Activated CD8-positive, alpha-beta memory T cell treated with anti-CD3 and anti-CD28 coated beads, Interleukin-2, amount 50 U/mL, for 48 hours (primary cell): ENCODE data around the gene MRGPRD.
"Not testable (repeated sequence)": the region's sequence is repeated elsewhere in the genome, so short reads cannot be mapped to it uniquely, and the experiment has no call there.

Experiments used
- DNase-seq: peaks from one replicate; pipeline ENCODE4 v3.0.0-alpha.2; 2020

MRGPRD gene

DNA sequence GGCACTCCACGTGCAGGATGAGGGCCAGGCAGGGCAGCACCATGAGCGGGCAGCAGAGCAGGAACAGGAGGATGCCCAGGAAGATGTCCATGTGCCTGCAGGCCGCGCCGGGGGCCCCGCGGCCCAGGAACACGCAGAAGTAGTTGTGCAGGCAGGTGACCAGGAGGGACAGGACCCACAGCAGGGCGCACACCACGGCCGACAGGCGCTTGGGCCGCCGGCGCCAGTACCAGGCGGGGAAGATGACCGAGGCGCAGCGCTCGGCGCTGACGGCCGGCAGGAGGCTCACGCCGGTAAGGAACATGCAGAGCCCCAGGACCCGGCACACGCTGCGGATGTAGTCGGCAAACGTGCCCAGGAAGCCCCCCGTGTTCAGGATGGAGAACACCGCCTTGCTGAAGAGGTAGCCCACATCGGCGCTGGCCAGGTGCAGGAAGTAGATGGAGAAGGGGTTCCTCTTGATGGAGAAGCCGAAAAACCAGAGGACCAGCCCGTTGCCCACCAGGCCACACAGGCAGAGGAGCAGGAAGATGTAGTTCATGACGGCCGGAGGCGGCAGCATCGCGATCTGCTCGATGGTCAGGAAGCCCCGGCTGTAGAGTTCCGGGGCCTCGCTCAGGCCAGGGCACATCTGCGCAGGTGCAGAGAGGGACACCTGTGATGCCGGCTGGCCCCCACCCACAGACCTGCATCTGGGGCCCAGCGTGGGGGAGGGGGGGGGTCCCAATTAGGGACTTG is 25.0 kb upstream of the MRGPRD start:
- no peak for DNase-seq

DNA sequence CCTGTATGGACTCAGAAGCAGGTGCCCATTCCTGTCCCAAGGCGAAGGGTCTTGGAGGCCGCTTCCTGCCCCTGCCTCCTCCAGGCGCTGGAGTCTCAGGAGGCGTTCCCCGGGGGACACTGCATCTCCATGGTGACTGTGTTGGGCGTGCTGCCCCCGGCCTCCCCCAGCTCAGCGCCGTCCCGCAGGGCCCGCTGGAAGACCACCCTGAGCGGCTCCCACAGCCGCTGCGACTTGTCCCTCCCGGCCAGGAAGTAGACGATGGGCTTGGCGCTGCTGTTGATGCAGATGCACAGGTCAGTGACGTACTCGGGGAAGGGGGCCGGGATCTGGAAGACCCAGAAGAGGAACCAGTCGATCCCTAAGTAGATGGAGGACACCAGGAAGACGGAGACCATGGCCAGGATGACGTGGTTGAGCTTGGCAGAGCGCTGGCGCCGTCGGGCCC is 24.4 kb upstream of the MRGPRD start:
- DNase-seq: no peak

DNA sequence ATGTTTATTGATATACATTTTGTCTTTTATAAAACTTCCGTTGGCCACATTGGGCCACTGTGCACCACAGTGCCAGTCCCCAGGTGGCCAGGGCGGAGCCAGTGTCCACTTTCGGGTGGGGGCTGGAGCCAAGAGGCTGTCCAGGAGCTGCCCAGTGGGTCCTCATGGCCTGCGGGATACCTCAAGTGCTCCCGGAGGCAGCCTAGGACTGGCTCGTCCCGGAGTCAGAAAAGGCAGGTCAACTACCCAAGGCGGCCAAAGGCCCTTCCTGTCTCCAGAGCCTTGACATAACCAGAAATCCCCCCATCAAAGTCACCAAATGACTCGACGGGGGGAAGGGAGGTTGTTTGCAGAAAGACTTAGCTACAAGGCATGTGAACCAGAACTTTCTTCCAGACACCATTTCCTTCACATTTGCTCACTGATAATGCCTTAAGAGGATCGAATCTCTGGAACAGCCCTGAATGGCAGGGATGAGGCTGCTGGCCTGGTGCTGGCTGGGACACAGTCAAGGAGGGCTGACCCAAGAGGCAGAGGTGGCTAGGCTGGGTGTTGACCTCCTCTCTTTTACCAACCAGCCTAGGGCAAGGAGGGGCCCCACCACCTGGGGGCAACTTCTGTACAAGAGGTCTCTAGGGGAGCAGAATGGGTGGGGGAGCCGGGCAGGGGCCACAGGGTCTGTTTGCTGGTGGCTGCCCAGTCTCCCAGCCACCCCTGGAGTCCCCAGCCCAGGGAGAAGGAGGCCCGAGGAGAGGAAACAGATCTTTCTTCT is 23.8 kb upstream of the MRGPRD start:
- no peak for DNase-seq

DNA sequence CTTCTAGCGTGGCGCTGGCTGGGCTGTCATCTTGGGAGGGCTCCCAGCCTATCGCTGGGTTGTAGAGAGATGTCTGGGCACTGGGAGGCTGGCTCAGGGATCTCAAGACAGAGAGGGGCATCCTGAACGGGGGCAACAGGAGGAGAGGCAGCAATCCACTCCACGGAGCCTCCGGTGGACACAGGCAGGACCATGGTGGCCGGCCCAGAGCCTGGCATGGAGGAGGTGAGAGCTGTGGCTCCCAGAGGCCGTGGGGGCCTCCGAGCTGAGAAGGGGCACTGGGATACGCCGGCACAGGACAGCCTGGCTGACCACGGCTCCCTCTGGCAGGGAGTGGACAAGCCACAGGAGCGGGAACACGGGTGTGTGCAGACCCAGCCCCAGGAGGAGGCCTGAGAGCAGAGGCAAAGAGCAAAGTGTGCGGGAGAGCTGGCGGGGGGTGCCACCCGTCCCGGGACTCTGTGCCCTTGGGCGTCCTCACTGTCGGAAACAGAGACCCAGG is 23.1 kb upstream of the MRGPRD start:
- no peak for DNase-seq

DNA sequence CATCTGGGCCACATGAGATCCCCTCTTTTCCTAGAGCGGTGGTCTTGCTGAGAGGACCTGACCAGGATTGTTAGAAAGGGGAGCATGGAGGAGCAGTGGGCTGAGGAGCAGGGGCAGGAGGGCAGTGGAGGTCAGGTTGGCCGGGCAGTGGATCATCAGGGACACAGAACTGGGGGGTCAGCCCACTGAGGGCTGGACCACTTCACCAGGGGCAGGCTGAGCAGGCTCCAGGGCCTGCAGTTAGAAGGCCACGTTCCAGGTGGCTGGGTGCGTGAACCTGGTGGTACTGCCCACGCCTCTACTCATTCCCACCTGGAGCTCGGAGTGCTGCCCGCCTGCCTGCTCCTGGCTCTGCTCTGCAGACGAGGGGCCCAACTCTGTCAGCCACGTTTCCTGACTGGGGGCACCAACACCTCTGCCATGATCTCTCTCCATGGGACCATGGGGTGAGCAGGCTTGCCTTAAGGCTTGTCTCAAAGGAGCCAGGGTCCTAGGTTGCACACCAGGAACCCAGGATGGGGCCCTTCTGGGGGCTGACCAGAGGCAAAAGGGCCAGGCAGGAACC is 22.6 kb upstream of the MRGPRD start:
- DNase-seq: no peak

DNA sequence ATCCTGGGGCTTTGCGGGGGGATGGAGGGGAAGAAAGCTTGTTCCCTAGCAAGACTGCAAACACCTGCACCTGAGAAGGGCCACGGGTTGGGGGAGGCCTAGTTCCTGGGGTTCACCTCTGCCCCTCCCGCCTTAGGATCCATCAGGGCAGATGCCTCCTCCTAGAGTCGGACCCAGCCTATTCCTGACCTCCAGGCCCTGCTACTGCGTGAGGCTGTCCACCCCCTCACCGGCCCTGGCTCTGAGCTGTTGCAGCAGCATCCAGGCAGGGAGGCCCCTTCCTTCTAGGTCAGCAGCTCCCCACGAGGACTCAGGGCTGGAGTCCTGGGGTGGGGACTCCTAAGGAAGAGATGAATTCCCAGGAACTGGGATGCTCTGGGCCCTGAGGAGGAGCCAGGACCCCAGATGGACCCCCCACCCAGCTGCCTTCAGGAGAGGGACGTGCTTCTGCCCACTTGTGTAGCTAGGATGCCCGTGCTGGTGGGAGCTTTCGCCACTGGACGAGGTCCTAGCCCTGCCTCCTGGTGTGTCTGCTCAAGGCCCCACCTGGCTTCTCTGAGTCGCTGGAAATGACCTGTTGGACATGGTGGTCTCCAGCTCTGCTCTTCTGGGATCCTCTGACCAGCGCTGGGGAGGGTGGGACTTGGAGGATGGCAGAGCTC is 21.9 kb upstream of the MRGPRD start:
- DNase-seq: no peak

DNA sequence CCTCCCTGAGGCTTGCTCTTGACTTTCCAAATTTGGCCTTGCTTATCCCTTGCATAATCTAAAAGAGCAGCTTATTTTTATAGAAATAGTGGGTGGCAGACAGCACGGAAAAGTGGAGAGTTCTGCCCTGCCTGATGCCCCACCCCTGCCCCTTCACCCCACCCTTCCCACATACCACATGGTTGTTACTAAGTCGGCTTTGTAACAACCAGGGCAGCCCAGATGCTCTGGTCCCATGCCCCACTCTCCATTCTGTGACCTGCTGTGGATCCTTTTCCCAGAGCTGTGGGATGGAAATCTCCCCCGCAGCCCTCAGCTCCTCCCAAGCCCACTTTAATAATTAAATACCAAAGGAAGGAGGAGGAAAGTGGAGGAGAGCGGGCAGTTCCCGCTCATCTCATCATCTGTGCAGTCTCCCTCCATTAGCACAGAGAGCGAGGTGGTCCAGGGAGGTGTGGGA is 21.4 kb upstream of the MRGPRD start:
- DNase-seq: no peak

DNA sequence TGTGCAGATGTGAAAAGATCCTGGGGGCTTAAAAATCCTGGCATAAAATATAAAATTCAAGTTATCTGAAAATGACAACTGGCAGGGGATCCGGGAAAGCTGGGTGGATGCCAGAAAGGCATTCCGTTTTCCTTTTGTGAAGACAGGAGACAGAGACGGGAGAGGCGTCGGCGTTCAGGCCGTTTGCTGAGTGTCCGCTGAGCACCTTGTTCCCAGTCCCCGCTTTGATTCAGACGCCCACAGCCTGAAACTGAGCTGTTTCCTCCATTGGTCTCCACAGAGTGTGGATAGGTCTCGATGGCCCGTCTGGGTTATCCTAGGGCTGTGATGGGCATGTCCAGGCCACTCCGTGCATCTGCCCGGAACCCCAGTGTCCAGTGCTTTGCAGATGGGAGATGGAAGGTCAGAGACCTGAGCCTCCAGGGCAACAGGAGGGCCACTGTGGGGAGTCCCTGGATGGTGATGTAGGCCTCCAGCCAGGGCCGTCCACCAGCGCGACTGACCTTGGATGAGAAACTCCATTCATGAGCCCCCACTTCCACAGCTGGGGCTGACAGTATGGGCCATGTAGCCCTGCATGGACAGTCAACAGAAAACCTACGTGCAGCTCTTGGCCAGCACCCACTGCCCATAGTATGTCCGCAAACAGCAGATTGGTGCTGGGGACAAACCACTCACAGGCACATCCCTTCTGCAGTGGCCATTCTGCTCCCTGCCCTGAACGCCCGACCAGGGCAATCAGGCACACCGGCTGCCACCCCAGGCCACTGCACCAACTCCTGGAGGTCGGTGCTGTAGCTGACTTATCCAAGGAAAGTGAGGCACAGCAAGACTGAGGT is 20.7 kb upstream of the MRGPRD start:
- DNase-seq: no peak

DNA sequence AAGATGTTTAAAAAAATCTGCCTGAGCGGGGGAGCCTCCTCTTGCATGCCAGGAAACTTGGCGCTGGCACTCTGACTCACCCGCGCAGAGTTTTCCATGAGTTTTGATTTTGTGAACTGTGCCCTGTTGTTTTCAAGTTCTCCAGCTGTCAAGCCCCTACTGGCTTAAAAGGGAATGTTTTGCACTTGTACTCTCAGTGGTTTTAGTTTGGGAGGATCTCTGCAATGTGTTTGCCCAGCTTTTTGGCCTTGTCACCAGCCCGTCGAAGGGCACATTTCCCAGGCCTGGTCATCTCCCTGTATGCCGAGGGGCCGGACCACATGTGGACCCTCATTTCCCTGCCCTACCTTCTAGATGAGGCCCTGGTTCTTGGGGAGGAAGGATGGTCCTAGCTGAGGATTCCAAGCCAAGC is 20.1 kb upstream of the MRGPRD start:
- DNase-seq: no peak

DNA sequence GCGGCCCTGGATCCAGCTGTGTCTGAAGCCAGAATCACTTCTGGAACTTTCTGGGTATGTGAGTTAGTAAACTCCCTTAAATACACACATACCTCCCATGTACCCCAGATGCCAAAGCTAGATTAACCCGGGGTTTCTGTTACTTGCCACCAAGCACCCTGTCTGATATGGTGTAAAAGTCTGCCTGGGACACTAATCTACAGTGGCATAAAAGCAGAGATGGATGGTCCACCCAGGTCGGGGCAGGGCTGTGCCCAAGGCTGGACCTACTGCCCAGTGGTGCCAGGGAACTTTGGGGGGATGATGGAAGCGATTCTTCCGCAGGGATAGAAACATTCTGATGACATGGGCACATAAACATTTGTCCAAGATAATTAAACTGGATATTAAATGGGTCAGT is 19.6 kb upstream of the MRGPRD start:
- no peak for DNase-seq

DNA sequence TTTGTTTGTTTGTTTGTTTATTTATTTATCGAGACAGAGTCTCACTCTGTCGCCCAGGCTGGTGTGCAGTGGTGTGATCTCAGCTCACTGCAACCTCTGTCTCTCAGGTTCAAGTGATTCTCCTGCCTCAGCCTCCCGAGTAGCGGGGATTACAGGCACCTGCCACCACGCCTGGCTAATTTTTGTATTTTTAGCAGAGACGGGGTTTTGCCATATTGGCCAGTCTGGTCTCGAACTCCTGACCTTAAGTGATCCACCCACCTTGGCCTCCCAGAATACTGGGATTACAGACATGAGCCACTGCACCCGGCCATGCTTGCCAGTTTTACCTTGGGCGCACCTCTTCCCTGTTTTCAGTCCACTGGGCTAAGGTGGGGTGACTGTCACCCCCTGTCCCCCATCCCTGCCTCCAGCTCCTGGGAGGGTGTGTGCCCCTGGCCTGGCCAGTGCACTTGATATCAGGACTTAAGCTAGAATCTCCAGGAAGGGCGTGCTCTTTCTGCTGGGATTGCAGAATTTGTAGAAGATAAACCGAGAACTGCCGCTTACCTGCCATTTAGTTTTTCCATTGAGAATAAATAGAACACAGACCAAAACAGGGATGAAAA is 19.1 kb upstream of the MRGPRD start:
- not testable (repeated sequence) for DNase-seq

DNA sequence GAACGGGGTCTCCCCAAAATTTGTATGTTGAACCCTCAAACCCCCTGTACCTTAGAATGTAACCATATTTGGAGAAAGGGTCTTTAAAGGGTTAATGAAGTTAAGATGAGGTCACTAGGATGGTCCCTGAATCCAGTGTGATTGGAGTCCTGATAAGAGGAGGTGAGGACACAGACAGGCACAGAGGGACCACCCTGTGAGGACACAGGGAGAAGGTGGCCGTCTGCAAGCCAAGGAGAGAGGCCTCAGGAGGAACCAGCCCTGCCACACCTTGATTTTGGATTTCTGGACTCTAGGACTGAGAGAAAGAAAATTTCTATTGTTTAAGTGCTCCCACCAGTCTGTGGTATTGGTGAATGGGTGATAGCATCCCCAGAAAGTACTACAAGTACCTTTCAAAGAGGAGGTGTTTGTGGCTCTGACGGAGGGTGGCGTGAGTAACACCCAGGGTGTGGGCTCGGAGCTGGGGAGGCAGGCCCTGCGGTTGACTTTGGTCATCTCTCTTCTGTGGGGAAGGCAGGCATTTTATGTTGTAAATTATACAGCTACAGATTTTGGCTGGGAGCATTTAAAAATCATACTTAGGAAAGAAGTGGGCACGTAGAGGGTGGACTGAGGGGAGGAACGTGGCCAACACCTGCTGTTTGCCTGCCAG is 18.4 kb upstream of the MRGPRD start:
- DNase-seq: no peak

DNA sequence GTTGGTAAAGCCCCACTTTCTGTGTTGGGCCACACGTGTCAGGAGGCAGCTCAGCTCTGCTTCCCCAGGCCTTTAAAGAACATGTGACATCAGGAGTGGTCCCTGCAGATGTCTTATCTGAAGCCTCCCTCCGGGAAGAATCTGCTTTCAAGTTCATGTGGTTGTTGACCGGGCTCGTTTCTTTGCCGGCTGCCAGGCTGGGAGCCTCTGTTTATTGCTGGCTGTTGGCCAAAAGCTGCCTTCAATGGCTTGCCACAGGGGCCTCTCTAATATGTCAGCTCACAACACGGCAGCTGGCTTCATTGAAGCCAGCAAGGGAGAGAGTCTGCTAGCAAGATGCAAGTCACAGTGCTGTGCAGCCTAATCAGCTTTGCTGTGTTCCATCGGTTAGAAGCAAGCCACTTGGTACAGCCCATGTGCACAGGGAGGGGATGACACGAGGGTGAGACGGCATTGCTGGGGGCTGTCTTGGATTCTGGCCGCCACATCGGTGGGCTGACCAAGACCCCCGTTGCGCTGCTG is 17.7 kb upstream of the MRGPRD start:
- no peak for DNase-seq

DNA sequence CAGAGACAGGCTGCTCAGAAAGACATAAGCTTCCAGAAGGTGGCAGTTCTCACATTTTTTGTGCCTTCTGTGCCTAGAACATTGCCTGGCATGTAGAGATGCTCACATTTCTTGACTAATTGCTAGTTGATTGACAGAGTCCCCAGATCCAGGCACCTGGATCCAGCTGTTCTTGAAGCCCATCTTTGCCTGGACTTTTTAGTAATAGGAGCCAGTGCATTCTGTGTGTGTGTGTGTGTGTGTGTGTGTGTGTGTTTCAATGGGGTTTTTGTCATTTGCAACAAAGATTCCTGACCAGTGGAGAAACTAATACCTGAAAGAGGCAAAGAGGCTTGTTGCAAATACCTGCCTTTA is 17.2 kb upstream of the MRGPRD start:
- no peak for DNase-seq

DNA sequence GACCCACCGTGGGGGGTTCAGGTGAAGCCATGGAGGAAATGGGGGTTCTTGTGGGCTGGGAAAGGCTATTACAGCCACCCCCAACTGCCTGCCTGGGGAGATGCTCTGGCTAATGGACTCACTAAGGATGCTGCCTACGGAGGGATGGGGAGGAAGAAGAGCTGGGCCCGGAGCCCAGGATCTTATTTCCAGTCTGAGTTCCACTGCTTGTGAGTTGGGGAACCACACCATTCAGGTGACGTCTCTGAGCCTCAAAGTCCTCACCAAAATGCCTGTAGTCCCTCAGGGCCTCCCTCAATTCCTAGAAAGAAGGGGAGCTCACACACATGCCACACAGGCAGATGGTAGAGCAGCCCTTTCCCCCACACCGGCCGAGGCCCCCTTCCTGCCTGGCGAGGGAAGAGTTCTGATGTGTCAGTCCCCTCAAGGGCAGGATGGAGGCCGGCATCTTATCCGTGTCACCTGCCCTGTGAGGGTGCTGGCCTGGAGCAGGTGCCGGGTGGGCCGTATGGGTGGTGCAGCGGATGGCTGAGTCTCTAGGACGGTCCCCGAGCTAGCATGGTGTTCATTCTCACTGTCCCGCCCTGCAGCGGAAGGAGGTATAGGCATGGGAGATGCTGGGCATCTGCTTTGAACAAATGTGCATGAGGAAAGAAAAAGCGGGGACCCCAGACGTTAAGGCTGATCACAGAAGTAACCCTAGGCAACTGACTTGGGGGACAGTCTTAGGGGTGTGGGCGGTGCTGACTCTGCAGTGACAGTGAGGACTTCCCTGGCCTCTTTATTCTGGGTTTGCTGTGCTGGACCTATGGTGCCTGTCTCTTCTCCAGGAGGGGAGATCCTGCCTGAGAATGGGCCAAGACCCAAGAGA is 16.6 kb upstream of the MRGPRD start:
- no peak for DNase-seq

DNA sequence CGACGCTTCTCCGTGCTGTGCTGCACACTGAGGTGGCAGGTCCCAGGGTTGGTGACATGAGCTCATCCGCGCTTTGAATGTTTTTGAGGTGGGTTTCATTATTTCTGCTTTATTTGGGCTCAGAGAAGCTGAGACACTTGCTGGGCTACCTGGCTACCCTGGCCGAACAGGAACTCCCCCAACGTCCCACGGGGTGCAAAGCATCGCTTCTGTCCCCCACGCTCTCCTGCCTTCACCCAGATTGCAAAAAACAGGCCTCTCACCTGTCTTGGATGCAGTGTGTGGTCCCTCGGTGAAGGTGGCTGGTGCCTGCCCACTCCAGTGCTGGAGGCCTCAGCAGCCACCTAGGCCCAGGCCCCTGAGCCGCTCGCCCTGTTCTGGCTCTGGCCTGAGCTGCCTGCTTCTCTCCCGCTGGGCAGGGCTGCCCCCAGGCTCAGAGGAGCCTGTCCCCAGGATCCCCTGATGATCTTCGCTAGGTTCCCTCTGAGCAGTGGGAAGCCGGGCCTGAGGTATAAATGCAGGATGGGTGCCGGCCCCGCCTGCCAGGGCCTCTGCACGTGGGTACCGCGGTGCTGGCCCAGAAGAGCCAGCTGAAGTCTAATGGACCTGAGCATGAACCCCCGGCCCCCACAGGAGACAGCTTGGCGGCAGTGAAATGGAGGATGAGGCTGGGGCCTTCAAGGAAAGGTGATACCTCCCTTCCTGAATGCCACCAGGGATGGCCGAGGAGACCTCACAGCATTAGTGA is 15.8 kb upstream of the MRGPRD start:
- no peak for DNase-seq

DNA sequence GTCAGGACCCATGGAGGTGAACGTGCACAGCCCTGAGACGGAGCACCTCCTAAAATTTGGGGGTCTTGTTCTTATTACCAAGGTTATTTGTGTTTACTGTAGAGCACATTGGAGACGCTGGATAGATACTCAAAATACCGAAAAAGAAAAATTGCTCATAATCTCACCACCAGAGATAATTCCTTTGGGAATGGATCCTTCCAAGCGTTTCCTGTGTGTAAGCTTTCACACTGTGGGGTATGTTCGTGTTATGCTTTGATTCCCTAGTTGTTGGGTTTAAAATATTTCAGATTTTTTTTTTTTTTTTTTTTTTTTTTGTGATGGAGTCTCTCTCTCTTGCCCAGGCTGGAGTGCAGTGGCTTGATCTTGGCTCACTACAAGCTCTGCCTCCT is 14.1 kb upstream of the MRGPRD start:
- no peak for DNase-seq

DNA sequence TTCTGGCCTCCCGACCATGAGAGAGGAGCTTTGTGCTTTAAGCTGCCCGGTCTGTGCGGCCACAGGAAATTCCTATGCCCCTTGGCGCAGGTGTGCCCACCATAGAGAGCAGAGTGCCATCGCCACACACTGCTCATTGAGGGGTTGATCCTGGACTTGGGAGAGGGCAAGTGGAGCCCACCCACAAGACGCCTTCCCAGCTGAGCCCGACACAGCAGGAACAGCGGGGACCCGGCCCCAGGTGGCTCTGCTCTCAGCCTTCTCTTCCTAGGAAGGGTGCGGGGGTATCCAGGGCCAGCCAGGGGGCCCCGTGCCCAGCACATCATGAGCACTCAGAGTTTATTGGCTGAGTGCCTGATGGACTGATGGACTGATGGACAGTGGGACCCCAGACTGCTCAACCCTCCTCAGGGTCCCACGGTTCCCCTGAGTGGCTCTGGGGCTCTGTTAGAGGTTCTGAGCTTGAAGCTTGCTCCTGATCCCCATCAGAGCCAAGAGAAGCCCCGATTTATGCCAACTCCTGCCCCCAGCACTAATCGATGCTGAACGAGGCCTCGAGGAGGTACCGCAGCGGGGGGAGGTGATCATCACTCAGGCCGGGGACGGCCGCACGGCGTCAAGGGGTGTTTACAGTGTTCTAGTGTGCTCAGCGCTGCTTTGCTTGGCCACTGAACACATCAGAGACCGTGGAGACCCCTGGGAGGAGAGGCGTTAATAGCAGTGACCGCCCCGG is 13.5 kb upstream of the MRGPRD start:
- DNase-seq: no peak

DNA sequence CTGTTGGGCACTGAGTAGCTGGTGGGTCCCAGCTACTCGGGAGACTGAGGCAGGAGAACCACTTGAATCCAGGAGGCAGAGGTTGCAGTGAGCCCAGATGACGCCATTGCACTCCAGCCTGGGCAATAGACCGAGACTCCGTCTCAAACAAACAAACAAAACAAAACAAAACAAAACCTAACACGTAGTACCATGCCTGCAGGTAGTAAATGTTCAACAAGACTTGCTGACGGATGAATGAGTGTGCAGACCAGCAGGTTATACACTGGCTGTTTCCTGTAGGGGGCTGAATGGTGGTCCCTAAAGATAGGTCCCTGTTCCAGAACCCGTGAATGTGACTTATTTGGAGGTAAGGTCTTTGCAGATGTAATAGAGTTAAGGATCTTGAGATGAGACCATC is 12.8 kb upstream of the MRGPRD start:
- DNase-seq: no peak
